ENCODE measurements around the gene TBXA2R. TPM values are rescaled to one million over a fixed set of nuclear protein-coding genes. Genes with fewer than 3 reads are reported as not detected.

The TBXA2R gene
- total and polyA plus RNA-seq, 2 experiments from 2014 or later, result 0.42 to 0.73 TPM

DNA sequence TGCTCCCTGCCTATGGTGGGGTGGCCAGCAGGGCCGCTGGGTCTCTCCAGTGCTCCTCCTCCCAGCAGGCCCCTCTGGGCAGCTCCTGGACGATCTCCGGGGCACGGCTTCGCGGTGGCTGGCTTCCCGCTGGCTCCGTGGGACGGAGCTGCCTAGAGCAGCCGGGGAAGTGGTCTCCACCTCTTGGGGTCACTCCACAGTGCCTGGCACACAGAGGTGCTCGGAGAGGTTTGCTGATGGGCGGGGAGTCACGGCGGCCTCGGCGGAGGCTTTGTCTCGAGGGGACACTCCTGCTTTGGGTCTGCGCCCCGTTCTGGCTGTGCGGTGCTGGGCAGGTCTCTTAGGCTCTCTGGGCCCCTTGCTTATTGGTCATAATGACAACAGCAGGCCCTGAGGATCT, 29.8 kb upstream of the TBXA2R start (continued):
- TF ChIP-seq, protein P1, sequence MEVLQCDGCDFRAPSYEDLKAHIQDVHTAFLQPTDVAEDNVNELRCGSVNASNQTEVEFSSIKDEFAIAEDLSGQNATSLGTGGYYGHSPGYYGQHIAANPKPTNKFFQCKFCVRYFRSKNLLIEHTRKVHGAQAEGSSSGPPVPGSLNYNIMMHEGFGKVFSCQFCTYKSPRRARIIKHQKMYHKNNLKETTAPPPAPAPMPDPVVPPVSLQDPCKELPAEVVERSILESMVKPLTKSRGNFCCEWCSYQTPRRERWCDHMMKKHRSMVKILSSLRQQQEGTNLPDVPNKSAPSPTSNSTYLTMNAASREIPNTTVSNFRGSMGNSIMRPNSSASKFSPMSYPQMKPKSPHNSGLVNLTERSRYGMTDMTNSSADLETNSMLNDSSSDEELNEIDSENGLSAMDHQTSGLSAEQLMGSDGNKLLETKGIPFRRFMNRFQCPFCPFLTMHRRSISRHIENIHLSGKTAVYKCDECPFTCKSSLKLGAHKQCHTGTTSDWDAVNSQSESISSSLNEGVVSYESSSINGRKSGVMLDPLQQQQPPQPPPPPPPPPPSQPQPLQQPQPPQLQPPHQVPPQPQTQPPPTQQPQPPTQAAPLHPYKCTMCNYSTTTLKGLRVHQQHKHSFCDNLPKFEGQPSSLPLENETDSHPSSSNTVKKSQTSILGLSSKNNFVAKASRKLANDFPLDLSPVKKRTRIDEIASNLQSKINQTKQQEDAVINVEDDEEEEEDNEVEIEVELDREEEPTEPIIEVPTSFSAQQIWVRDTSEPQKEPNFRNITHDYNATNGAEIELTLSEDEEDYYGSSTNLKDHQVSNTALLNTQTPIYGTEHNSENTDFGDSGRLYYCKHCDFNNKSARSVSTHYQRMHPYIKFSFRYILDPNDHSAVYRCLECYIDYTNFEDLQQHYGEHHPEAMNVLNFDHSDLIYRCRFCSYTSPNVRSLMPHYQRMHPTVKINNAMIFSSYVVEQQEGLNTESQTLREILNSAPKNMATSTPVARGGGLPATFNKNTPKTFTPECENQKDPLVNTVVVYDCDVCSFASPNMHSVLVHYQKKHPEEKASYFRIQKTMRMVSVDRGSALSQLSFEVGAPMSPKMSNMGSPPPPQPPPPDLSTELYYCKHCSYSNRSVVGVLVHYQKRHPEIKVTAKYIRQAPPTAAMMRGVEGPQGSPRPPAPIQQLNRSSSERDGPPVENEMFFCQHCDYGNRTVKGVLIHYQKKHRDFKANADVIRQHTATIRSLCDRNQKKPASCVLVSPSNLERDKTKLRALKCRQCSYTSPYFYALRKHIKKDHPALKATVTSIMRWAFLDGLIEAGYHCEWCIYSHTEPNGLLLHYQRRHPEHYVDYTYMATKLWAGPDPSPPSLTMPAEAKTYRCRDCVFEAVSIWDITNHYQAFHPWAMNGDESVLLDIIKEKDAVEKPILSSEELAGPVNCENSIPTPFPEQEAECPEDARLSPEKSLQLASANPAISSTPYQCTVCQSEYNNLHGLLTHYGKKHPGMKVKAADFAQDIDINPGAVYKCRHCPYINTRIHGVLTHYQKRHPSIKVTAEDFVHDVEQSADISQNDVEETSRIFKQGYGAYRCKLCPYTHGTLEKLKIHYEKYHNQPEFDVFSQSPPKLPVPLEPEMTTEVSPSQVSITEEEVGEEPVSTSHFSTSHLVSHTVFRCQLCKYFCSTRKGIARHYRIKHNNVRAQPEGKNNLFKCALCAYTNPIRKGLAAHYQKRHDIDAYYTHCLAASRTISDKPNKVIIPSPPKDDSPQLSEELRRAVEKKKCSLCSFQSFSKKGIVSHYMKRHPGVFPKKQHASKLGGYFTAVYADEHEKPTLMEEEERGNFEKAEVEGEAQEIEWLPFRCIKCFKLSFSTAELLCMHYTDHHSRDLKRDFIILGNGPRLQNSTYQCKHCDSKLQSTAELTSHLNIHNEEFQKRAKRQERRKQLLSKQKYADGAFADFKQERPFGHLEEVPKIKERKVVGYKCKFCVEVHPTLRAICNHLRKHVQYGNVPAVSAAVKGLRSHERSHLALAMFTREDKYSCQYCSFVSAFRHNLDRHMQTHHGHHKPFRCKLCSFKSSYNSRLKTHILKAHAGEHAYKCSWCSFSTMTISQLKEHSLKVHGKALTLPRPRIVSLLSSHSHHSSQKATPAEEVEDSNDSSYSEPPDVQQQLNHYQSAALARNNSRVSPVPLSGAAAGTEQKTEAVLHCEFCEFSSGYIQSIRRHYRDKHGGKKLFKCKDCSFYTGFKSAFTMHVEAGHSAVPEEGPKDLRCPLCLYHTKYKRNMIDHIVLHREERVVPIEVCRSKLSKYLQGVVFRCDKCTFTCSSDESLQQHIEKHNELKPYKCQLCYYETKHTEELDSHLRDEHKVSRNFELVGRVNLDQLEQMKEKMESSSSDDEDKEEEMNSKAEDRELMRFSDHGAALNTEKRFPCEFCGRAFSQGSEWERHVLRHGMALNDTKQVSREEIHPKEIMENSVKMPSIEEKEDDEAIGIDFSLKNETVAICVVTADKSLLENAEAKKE (CRISPR knock-in tag; IDR thresholded peaks at IDR 0.05), result no peak
- TF ChIP-seq ZNF114 (CRISPR knock-in tag; IDR thresholded peaks at IDR 0.05) (no peak), NANOG (IDR thresholded peaks at IDR 0.05; ENCODE audit: borderline replicate concordance) (no peak)

DNA sequence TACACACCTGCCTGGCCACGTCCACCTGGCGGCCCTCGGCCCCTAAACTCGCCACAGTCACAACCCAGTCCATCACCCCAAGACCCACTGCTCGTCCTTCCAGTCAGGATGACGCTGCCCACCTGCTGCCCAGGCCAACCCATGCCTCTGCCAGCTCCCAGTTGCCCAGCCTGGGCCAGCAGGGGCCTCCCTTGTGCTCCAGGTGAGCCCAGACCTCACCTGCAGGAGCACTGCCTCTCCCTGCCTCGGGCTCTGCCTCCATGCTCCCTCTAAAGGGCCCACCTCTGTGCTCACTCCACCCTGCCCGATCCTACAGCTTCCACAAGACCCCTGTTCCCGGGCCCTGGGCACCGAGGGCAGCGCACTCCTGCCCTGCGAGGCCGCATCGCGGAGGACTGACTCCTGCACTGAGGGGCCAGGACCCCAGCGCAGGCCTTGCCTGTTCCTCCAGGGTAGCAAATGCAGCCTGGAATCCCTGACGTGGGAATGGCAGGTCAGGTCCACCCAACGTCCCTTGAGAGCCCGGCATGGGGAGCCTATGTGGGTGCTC, 27.9 kb upstream of the TBXA2R start:
- no peak for ATAC-seq

More for the DNA sequence above, 27.9 kb upstream of the TBXA2R start:
- Mint-ChIP-seq H3K36me3 (ENCODE audit: low read depth) (peaks cover 8% of the 10 kb centered on the region; the same call in 1 of the 3 replicates), H3K9me3 (no peaks in the 10 kb centered on the region), H3K4me1 (no peaks in the 10 kb centered on the region), H3K27ac (no peak overlapping the region), H3K27me3 (ENCODE audit: insufficient read depth, low read depth, poor library complexity) (peaks cover 7% of the 10 kb centered on the region), H3K4me3 (no peak overlapping the region)
- H3K4me2 ChIP-seq, result no peak overlapping the region
- no peak for DNase-seq (ENCODE audit: low spot score)
- no peaks in the 10 kb centered on the region for H3K9me2 ChIP-seq (ENCODE audit: insufficient read depth)
- TF ChIP-seq ZNF331 (CRISPR knock-in tag; IDR thresholded peaks at IDR 0.05; ENCODE audit: low read depth) (no peak), JUNB (IDR thresholded peaks at IDR 0.05; ENCODE audit: unreplicated experiment) (no peak), EZH2 (IDR thresholded peaks at IDR 0.05; ENCODE audit: low read depth, unreplicated experiment) (no peak), REST (IDR thresholded peaks at IDR 0.05; ENCODE audit: unreplicated experiment) (no peak), ZNF114 (CRISPR knock-in tag; IDR thresholded peaks at IDR 0.05) (no peak)
- TF ChIP-seq, protein P2, sequence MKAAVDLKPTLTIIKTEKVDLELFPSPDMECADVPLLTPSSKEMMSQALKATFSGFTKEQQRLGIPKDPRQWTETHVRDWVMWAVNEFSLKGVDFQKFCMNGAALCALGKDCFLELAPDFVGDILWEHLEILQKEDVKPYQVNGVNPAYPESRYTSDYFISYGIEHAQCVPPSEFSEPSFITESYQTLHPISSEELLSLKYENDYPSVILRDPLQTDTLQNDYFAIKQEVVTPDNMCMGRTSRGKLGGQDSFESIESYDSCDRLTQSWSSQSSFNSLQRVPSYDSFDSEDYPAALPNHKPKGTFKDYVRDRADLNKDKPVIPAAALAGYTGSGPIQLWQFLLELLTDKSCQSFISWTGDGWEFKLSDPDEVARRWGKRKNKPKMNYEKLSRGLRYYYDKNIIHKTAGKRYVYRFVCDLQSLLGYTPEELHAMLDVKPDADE (IDR thresholded peaks at IDR 0.05), result no peak
- no peaks in the 10 kb centered on the region for H3K27me3 ChIP-seq (ENCODE audit: insufficient read depth)
- H3K36me3 ChIP-seq (ENCODE audit: insufficient read depth), result no peaks in the 10 kb centered on the region
- no peak overlapping the region for H3K27ac ChIP-seq (ENCODE audit: low read depth)
- no peaks in the 10 kb centered on the region for H3F3A ChIP-seq (replicated peaks; ENCODE audit: low read depth)
- H3K4me1 ChIP-seq (ENCODE audit: insufficient read depth), result no peaks in the 10 kb centered on the region
- no peaks in the 10 kb centered on the region for H4K20me1 ChIP-seq (replicated peaks; ENCODE audit: insufficient read depth)
- no peaks in the 10 kb centered on the region for H3K79me2 ChIP-seq (replicated peaks; ENCODE audit: insufficient read depth)
- no peak overlapping the region for H3K4me3 ChIP-seq
- no peak overlapping the region for H2AFZ ChIP-seq

Data from GM23338 (cell line).